Spinal cord (tissue), 10 donors: ENCODE results near the gene KLK11. TPM values are rescaled to one million over a fixed set of nuclear protein-coding genes. Genes with fewer than 3 reads are reported as not detected.
"Not testable (repeated sequence)": the region's sequence is repeated elsewhere in the genome, so short reads cannot be mapped to it uniquely, and the experiment has no call there.

Experiments used
- DNase-seq, 6 donors: peaks; one replicate each; pipeline versions ENCODE4 v3.0.0 to v3.0.0-alpha.2; 2013 to 2015; ENCODE audit warnings: low spot score in 6 of 6, low read depth in 4 of 6
- H3K27ac ChIP-seq: one replicate; pipeline ENCODE4 v1.5.1; 2013; ENCODE audit warnings: low read depth, low read length, control low read depth
- H3K27me3 ChIP-seq: one replicate; pipeline ENCODE4 v1.6.1; 2013; ENCODE audit warnings: low read length; ENCODE audit not compliant: control insufficient read depth, insufficient read depth
- H3K36me3 ChIP-seq: one replicate; pipeline ENCODE4 v1.6.1; 2013; ENCODE audit warnings: low read length; ENCODE audit not compliant: control insufficient read depth, insufficient read depth
- H3K4me1 ChIP-seq: one replicate; pipeline ENCODE4 v1.6.1; 2013; ENCODE audit warnings: low read length; ENCODE audit not compliant: control insufficient read depth, insufficient read depth
- H3K4me3 ChIP-seq: one replicate; pipeline ENCODE4 v1.5.1; 2013; ENCODE audit warnings: low read depth, low read length, control low read depth
- H3K9me3 ChIP-seq: one replicate; pipeline ENCODE4 v1.6.1; 2013; ENCODE audit warnings: low read length; ENCODE audit not compliant: control insufficient read depth, insufficient read depth
- WGBS: methylation state at CpG from one replicate; pipeline ENCODE4 v1.1.5; 2013; ENCODE audit warnings: missing lambda C conversion rate; ENCODE audit not compliant: insufficient coverage; 5-methylcytosine and 5-hydroxymethylcytosine counted together
- polyA plus RNA-seq, 2 donors: library from polyadenylated mRNA; unstranded; fragments of 120-200 nt; gene quantifications; one replicate each; pipeline ENCODE4 v1.2.1, GENCODE V29; 2013; ENCODE audit not compliant: insufficient read length in 2 of 2
- total RNA-seq, 2 donors: library from RNA; depleted of rRNA in 1 of 2; stranded (reverse); fragments of 120-200 nt in 1 of 2; fragments of >200 nt in 1 of 2; gene quantifications; one replicate each; pipeline versions ENCODE4 v1.2.3 to v1.2.4, GENCODE V29; 2013 to 2014
- donor health status: healthy.

The KLK11 gene
- total and polyA plus RNA-seq, 4 donors: not detected

- Histone ChIP-seq H3K4me1 (peaks cover 3% of the 10 kb centered on the region), H3K27me3 (peaks cover 23% of the 10 kb centered on the region)
- 34% methylated on average over 13 of the region's 16 CpGs for WGBS
These were observed 25.4 kb downstream of the KLK11 start for GRCh38 chr19:51000981-51001380.

GRCh38 chr19:51000426-51000825, 26.0 kb downstream of the KLK11 start:
- Histone ChIP-seq H3K4me3 (no peak overlapping the region), H3K27me3 (peaks cover 23% of the 10 kb centered on the region), H3K27ac (no peak overlapping the region), H3K9me3 (no peaks in the 10 kb centered on the region), H3K36me3 (no peaks in the 10 kb centered on the region), H3K4me1 (peaks cover 3% of the 10 kb centered on the region)
- no peak for DNase-seq
- WGBS: 90% methylated on average over 10 of the region's 10 CpGs

More at GRCh38 chr19:51000981-51001380, 25.4 kb downstream of the KLK11 start:
- Histone ChIP-seq H3K36me3 (no peaks in the 10 kb centered on the region), H3K27ac (no peak overlapping the region), H3K9me3 (no peaks in the 10 kb centered on the region), H3K4me3 (no peak overlapping the region)
- no peak for DNase-seq

- DNase-seq: no peak
- H3K9me3 ChIP-seq: no peaks in the 10 kb centered on the region
- H3K36me3 ChIP-seq: no peaks in the 10 kb centered on the region
- peaks cover 23% of the 10 kb centered on the region for H3K27me3 ChIP-seq
- peaks cover 3% of the 10 kb centered on the region for H3K4me1 ChIP-seq
- no peak overlapping the region for H3K27ac ChIP-seq
- H3K4me3 ChIP-seq: no peak overlapping the region
- 94% methylated on average over 4 of the region's 4 CpGs for WGBS
These were observed 27.7 kb downstream of the KLK11 start for GRCh38 chr19:50998686-50999085.

GRCh38 chr19:50998061-50998460, 28.4 kb downstream of the KLK11 start:
- DNase-seq: no peak
- peaks cover 23% of the 10 kb centered on the region for H3K27me3 ChIP-seq

GRCh38 chr19:50994129-50994528, 32.3 kb downstream of the KLK11 start:
- WGBS: no CpG with 5 or more reads among the region's 2 CpGs
- Histone ChIP-seq H3K9me3 (no peaks in the 10 kb centered on the region), H3K27me3 (no peaks in the 10 kb centered on the region), H3K4me1 (no peaks in the 10 kb centered on the region), H3K27ac (no peak overlapping the region), H3K4me3 (no peak overlapping the region), H3K36me3 (no peaks in the 10 kb centered on the region)
- peak in 1 of 6 donors; percentile 20 for DNase-seq

More at GRCh38 chr19:50998061-50998460, 28.4 kb downstream of the KLK11 start:
- no peaks in the 10 kb centered on the region for H3K36me3 ChIP-seq
- 58% methylated on average over 2 of the region's 5 CpGs for WGBS
- no peak overlapping the region for H3K4me3 ChIP-seq
- no peak overlapping the region for H3K27ac ChIP-seq
- no peaks in the 10 kb centered on the region for H3K9me3 ChIP-seq
- H3K4me1 ChIP-seq: peaks cover 3% of the 10 kb centered on the region

GRCh38 chr19:50992666-50993035, 33.8 kb downstream of the KLK11 start:
- H3K27ac ChIP-seq: no peak overlapping the region
- H3K4me3 ChIP-seq: no peak overlapping the region
- H3K9me3 ChIP-seq: no peaks in the 10 kb centered on the region
- WGBS: 63% methylated on average over 2 of the region's 2 CpGs
- no peaks in the 10 kb centered on the region for H3K4me1 ChIP-seq
- no peak for DNase-seq
- H3K27me3 ChIP-seq: no peaks in the 10 kb centered on the region
- H3K36me3 ChIP-seq: no peaks in the 10 kb centered on the region

- not testable (repeated sequence) for H3K36me3 ChIP-seq, H3K27ac ChIP-seq, H3K9me3 ChIP-seq, H3K4me3 ChIP-seq, DNase-seq, H3K4me1 ChIP-seq
- peaks cover 14% of the 10 kb centered on the region for H3K27me3 ChIP-seq
- 90% methylated on average over 9 of the region's 14 CpGs for WGBS
These were observed 42.0 kb downstream of the KLK11 start for GRCh38 chr19:50984416-50984815.

GRCh38 chr19:50983625-50984292, 42.7 kb downstream of the KLK11 start, which contains the start of gene KLK7:
KLK7 (minus strand) TSS chr19:50983917; CDS start chr19:50982399, 1,518 bp downstream.
- no peak for DNase-seq
- H3K4me1 ChIP-seq: peaks cover 2% of the 10 kb centered on the region
- WGBS: 16% methylated on average over 27 of the region's 28 CpGs
- H3K36me3 ChIP-seq: no peaks in the 10 kb centered on the region
- no peak within 1 kb of the TSS for H3K4me3 ChIP-seq
- peaks cover 14% of the 10 kb centered on the region for H3K27me3 ChIP-seq
- H3K9me3 ChIP-seq: no peaks in the 10 kb centered on the region
- H3K27ac ChIP-seq: no peak within 1 kb of the TSS

- peaks cover 14% of the 10 kb centered on the region for H3K27me3 ChIP-seq
- H3K9me3 ChIP-seq: no peaks in the 10 kb centered on the region
- H3K4me3 ChIP-seq: no peak overlapping the region
- H3K27ac ChIP-seq: no peak overlapping the region
- peaks cover 2% of the 10 kb centered on the region for H3K4me1 ChIP-seq
- DNase-seq: no peak
- 63% methylated on average over 3 of the region's 4 CpGs for WGBS
- no peaks in the 10 kb centered on the region for H3K36me3 ChIP-seq
These were observed 44.2 kb downstream of the KLK11 start for GRCh38 chr19:50982186-50982585.

- Histone ChIP-seq H3K4me1 (peaks cover 2% of the 10 kb centered on the region), H3K27ac (no peak overlapping the region), H3K4me3 (no peak overlapping the region), H3K9me3 (no peaks in the 10 kb centered on the region), H3K36me3 (no peaks in the 10 kb centered on the region), H3K27me3 (peaks cover 14% of the 10 kb centered on the region)
- no peak for DNase-seq
- 67% methylated on average over 10 of the region's 11 CpGs for WGBS
These were observed 44.7 kb downstream of the KLK11 start for GRCh38 chr19:50981587-50982146.
